ENCODE measurements around the gene SMIM3.
"Not testable (repeated sequence)": the region's sequence is repeated elsewhere in the genome, so short reads cannot be mapped to it uniquely, and the experiment has no call there.

SMIM3 gene

DNA sequence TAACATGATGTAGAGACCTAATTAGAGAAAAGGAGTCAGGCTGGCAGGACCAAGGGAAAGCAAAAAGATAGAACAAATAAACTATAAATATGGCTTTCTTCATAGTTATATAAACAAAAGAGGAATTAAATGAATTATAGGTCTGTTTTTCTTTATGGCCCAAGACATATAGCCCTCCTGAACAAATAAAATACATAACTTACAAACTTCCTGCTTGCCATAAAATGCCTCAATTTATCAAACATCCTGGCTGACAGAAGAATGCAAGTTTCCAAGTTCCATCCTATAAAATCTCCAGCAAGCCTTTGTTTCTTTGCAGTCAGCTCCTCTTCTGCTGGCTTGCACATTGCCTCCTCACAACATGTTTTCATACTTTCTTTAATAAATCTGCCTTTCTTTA lies 36.5 kb downstream of the SMIM3 start:
- TF ChIP-seq Cebpa-rat (IDR thresholded peaks at IDR 0.05), result no peak
- Histone ChIP-seq H3K4me3 (no peak overlapping the region), H3K27me3 (no peaks in the 10 kb centered on the region), H4K20me1 (no peaks in the 10 kb centered on the region), H3K9ac (no peak overlapping the region), H3K9me3 (peaks cover 28% of the 10 kb centered on the region), H3K4me2 (no peak overlapping the region), H3K36me3 (no peaks in the 10 kb centered on the region), H3K27ac (no peak overlapping the region), H3K4me1 (no peaks in the 10 kb centered on the region)

DNA sequence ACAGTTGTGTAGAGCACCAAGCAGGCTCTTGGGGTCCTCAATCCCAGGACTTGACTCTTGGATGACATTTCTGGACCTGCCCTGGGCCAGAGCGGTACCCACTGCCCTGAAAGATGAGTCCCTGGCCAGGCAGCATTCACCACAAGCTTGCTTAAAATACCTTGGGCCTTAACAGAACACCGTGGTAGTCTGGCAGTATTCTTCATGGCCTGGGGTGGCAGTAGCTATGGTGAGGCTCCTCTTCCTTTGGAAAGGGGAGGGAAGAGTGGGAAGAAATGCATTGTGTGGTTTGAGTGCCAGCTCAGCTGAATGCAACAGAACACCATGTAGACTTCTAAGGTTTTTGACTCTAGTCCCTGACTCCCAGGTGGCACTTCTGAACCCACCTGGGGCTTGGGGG lies 38.4 kb downstream of the SMIM3 start:
- Histone ChIP-seq H3K4me2 (no peak overlapping the region), H3K9ac (no peak overlapping the region), H4K20me1 (no peaks in the 10 kb centered on the region), H3K36me3 (no peaks in the 10 kb centered on the region), H3K4me1 (no peaks in the 10 kb centered on the region), H3K4me3 (no peak overlapping the region), H3K27me3 (no peaks in the 10 kb centered on the region), H3K27ac (no peak overlapping the region), H3K9me3 (peaks cover 39% of the 10 kb centered on the region)
- TF ChIP-seq Cebpa-rat (IDR thresholded peaks at IDR 0.05), result no peak

DNA sequence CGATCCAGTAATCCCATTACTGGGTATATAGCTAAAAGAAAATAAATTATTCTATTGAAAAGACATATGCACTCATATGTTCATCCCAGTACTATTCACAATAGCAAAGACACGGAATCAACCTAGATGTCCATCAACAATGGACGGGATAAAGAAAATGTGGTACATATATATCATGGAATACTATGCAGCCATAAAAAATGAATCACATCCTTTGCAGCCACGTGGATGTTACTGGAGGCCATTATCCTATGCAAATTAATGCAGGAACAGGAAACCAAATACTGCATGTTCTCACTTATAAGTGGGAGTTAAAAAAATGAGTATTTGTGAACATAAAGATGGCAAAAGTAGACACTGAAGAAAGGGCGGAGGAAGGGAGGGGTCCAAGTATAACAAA lies 51.2 kb downstream of the SMIM3 start:
- H3K9ac ChIP-seq, result no peak overlapping the region
- peaks cover 39% of the 10 kb centered on the region for H3K9me3 ChIP-seq
- no peaks in the 10 kb centered on the region for H3K27me3 ChIP-seq
- H3K27ac ChIP-seq, result no peak overlapping the region
- no peak overlapping the region for H3K4me2 ChIP-seq
- no peak for TF ChIP-seq Cebpa-rat (IDR thresholded peaks at IDR 0.05)
- H4K20me1 ChIP-seq, result no peaks in the 10 kb centered on the region
- H3K4me3 ChIP-seq, result no peak overlapping the region
- H3K4me1 ChIP-seq, result no peaks in the 10 kb centered on the region
- H3K36me3 ChIP-seq, result no peaks in the 10 kb centered on the region

DNA sequence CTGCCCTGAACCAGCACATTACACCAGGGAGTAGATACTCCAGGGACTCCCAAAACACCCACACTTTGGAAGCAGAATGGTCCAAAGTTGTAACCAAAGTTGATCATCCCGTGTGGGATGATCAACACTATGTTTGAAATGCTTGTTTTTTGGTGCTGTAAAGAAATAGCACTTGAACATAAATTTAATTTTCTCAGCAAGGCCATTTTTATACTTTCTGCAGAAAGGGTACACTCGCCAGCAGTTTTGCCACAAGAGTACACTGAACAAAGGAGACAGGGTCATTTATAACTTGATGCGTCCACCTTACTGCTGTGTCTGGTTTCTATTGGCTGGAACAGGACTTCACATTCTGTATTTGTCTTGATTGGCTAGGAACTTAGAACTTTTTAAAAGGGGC lies 53.3 kb downstream of the SMIM3 start:
- not testable (repeated sequence) for H3K9ac ChIP-seq, H3K4me2 ChIP-seq, H3K4me3 ChIP-seq, H4K20me1 ChIP-seq, H3K36me3 ChIP-seq, H3K27me3 ChIP-seq, H3K4me1 ChIP-seq, H3K27ac ChIP-seq
- peaks cover 46% of the 10 kb centered on the region for H3K9me3 ChIP-seq

DNA sequence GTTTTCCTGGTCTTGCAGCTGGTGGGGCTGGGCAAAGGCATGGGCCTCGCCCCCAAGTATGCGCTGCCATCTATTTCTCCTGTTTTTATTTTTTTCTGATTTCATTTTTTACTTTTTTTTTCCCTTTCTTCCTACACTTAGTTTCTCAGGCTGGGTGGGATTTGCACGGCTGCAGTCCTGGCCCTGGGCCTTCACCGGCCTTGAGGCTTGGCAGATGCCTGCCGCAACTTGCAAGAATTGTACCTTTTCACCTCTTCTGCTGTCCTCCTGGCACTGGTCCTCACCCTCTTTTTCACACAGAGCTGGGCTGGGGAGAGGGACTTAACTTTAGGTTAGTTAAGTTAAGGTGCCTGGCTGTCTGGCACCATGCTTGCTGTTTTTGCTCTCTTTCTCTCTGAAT lies 57.5 kb downstream of the SMIM3 start:
- Histone ChIP-seq H3K36me3 (no peaks in the 10 kb centered on the region), H3K4me3 (no peak overlapping the region), H3K9ac (no peak overlapping the region), H3K9me3 (peaks cover 31% of the 10 kb centered on the region), H3K4me2 (no peak overlapping the region), H3K27ac (no peak overlapping the region), H3K4me1 (no peaks in the 10 kb centered on the region), H4K20me1 (no peaks in the 10 kb centered on the region), H3K27me3 (no peaks in the 10 kb centered on the region)
- TF ChIP-seq Cebpa-rat (IDR thresholded peaks at IDR 0.05), result no peak

- Histone ChIP-seq H3K4me1 (no peaks in the 10 kb centered on the region), H3K4me3 (no peak overlapping the region), H4K20me1 (no peaks in the 10 kb centered on the region), H3K9ac (no peak overlapping the region), H3K36me3 (no peaks in the 10 kb centered on the region), H3K27ac (no peak overlapping the region), H3K27me3 (no peaks in the 10 kb centered on the region), H3K9me3 (peaks cover 24% of the 10 kb centered on the region), H3K4me2 (no peak overlapping the region)
- no peak for TF ChIP-seq Cebpa-rat (IDR thresholded peaks at IDR 0.05)
Measured at GRCh38 chr5:150836703-150837102, 58.1 kb downstream of the SMIM3 start.

- H3K9ac ChIP-seq, result not testable (repeated sequence)
- H3K9me3 ChIP-seq, result peaks cover 12% of the 10 kb centered on the region
Measured at GRCh38 chr5:150845185-150845859, 66.8 kb downstream of the SMIM3 start.

DNA sequence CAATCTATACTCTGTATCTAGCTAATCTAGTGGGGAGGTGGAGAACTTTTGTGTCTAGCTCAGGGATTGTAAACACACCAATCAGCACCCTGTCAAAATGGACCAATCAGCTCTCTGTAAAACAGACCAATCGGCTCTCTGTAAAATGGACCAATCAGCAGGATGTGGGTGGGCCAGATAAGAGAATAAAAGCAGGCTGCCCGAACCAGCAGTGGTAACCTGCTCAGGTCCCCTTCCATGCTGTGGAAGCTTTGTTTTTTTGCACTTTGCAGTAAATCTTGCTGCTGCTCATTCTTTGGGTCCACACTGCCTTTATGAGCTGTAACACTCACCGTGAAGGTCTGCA lies 67.7 kb downstream of the SMIM3 start, which contains the start of gene IRGM:
IRGM (plus strand) TSS at position 214 of the 346 bp plus-strand sequence. CDS start 1,603 bp downstream, outside the sequence.
- H3K36me3 ChIP-seq, H4K20me1 ChIP-seq, H3K27me3 ChIP-seq: not testable (repeated sequence)
- peak within 1 kb of the TSS; percentile 56 for H3K4me3 ChIP-seq
- peak within 1 kb of the TSS; percentile 21 for H3K9ac ChIP-seq
- H3K27ac ChIP-seq, result peak within 1 kb of the TSS; percentile 20
- H3K9me3 ChIP-seq, result peaks cover 12% of the 10 kb centered on the region
- H3K4me2 ChIP-seq, result peak within 1 kb of the TSS; percentile 83
- H3K4me1 ChIP-seq, result peaks cover 18% of the 10 kb centered on the region

More at GRCh38 chr5:150845185-150845859, 66.8 kb downstream of the SMIM3 start:
- H3K27me3 ChIP-seq, H3K4me3 ChIP-seq, H3K36me3 ChIP-seq, H4K20me1 ChIP-seq, H3K27ac ChIP-seq, H3K4me2 ChIP-seq: not testable (repeated sequence)
- peaks cover 18% of the 10 kb centered on the region for H3K4me1 ChIP-seq

Measured in BLaER1 (cell line).